Limb (tissue), 2 donors: ENCODE measurements around the gene MTR.

Source experiments
- DNase-seq, 2 donors: peaks; one replicate each; pipeline ENCODE4 v3.0.0-alpha.2; 2016; ENCODE audit errors: extremely low spot score in 2 of 2

MTR gene

GRCh38 chr1:236774926-236775325 is 20.2 kb upstream of the MTR start:
- DNase-seq: no peak

DNA sequence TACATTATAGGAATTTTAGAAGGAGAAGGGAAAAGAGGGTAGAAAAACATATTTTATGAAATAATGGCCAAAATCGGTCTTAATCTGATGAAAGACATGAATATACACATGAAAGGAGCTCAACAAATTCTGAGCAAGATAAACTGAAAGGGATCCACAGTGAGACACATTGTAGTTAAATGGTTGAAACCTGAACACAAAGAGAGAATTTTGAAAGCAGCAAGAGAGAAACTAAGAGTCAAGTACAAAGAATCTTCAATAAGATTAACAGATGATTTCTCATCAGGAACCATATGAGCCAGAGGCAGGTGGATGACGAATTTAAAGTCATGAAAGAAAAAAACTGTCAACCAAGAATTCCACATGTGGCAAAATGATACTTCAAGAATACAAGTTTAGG is 15.8 kb upstream of the MTR start:
- DNase-seq: no peak

DNA sequence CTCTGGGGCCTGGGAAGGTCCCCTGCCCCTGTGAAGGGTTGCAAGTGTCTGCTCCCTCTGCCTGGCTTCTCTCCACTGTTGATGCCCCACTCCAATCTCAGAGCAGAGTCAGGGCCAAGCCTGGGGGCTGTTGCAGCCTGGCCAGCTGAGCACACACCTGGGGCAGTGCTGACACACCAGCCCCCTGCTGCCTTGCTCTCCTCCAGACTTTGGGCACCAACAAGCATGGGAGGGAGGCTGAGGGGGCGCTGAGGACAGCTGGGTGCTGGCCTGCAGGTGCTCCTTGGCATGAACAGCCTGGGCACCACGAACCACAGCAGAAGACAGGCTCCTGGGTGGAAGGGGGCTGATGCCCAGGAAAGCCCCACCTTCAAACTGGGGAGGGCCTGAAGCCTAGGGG is 9.6 kb upstream of the MTR start:
- no peak for DNase-seq

DNA sequence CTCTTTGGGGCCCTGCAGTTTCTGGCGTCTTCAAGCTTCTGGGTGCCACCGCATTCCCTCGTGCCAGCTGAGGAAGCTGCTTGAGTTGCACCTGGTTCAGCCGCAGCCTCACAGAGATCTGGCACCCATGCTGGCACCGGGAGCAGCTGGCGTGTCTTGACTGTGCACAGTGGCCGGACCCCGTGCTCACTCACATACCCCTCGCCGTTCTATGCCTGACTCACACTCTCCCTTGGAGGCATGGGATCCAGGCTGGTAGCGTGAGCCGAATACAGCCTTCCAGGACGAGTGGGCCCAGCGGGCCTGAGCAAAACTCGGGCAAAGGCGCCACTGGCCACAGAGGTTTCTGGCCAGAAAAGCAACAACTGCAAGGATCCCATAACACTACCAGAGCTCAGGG is 8.6 kb upstream of the MTR start:
- no peak for DNase-seq

- no peak for DNase-seq
These were observed 482 bp upstream of the MTR start for GRCh38 chr1:236794585-236795034.

DNA sequence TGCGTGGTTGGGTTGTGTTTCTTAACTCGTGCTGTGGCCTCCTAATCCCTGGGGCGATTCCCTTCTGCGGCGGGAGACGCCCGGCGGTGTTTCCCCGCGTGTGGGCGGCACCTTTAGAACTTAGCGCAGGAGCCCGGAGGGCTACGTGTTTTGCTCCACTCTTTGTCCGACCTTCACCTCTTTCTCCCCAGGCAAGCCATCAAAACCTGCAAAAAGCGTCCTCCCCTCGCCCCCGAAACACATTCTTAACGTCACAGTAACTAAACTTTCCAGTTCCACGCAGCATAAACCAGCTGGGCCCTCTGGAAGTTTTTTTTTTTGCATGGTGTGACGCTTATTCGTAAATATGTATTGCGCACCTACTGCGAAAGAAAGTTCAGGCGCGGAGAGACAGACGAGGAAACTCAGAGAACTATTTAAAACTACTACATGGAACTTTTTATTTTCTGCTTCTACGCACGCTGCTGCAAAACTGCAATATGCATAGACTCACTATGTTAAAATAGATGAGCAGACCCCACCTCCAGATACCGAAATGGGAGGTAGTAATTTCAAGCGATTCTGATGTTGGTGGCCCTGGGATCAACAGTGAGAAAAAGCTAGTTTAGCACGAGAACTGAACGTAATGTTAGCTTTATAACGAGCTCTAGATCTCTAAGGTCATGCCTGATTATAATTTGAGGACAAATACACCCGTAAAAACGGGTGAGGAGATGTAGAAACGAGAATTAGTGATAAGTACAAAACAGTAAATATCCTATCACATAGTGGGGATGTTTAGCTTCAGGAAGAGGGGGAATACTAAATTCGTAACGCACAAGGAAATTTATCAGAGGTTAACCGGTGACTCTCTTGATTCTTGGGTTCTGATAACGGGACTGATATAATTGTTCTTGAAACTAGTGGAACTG is 920 bp downstream of the MTR start:
- DNase-seq: peak in 1 of 2 donors; percentile 12

DNA sequence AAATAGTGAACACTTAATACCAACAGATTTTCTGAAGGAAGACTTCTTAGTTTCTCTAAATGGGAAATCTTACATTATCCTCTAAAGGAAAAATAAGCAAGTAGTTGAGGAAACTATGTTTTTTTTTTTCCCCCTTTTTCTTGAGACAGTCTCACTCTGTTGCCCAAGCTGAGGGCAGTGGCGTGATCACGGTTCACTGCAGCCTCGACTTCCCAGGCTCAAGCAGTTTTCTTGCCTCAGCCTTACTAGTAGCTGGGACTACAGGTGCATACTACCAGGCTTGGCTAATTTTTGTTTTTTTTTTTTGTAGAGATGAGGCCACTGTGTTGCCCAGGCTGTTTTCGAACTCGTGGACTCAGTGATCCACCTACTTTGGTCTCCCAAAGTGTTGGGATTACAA is 3.9 kb downstream of the MTR start:
- DNase-seq: no peak

DNA sequence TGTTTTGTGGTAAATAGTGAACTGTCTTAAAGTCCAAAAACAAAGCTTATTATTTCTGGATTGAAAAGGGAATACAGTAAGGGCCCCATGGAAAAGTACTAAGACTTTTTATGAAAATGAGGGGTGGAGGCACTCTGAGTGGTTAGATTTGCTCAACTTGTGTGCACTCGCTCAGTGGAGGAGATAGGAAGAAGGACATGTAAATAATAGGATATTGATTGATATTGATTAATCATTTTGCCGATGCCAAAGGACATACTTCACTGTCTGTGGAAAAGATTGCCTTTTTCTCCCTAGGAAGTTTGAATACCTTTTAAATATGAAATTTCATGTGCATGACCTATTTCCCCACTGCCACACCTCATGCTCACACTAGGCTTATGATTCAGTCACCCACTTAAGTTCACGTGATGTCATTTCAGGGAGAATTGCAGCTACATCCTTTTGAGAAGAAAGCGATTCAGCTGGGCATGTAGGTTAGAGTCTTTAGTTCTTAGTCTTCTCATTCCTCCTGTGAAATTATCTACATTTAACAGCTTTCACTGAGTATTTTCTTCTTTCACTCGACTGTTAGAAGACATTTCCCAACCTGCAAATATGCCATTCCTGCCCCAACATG is 5.0 kb downstream of the MTR start:
- no peak for DNase-seq

GRCh38 chr1:236800623-236801022 is 5.5 kb downstream of the MTR start:
- DNase-seq: no peak

- DNase-seq: no peak
These were observed 7.2 kb downstream of the MTR start for GRCh38 chr1:236802264-236802663.

- DNase-seq: no peak
These were observed 11.5 kb downstream of the MTR start for GRCh38 chr1:236806634-236807033.

DNA sequence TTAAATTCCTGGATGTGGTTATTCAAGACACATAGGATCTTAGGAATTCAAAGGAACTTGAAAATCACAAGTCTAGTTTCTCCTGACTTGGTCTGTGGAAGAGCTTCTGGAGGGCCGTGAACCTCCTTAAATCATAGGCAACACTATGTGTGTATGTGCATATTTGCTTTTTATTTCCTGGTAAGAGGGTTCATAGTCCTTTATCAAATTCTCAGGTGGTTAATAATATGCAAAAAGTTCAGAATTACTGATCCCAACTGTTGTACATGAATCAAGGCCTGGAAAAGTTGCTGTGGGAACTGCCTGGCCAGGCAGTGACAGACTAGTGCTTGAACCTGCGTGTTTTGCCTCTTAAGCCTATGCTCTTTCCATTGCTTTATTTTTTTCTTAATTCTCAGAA is 12.9 kb downstream of the MTR start:
- DNase-seq: no peak

- DNase-seq: no peak
These were observed 13.6 kb downstream of the MTR start for GRCh38 chr1:236808564-236809130.

- peak in 1 of 2 donors; percentile 5 for DNase-seq
These were observed 14.1 kb downstream of the MTR start for GRCh38 chr1:236809148-236809547.

GRCh38 chr1:236810018-236810417 is 14.9 kb downstream of the MTR start:
- DNase-seq: no peak

GRCh38 chr1:236812334-236813030 is 17.4 kb downstream of the MTR start:
- DNase-seq: no peak

GRCh38 chr1:236815941-236816340 is 20.8 kb downstream of the MTR start:
- DNase-seq: no peak

DNA sequence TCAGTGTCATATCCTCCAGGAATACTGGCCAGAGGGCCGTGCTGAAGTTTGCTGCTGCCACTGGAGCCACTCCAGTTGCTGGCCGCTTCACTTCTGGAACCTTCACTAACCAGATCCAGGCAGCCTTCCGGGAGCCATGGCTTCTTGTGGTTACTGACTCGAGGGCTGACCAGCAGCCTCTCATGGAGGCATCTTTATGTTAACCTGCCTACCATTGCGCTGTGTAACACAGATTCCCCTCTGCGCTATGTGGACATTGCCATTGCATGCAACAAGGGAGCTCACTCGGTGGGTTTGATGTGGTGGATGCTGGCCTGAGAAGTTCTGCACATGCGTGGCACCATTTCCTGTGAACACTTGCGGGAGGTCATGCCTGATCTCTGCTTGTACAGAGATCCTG is 24.8 kb downstream of the MTR start:
- DNase-seq: no peak

GRCh38 chr1:236821091-236821627 is 26.1 kb downstream of the MTR start:
- no peak for DNase-seq

- no peak for DNase-seq
These were observed 28.5 kb downstream of the MTR start for GRCh38 chr1:236823559-236823958.

DNA sequence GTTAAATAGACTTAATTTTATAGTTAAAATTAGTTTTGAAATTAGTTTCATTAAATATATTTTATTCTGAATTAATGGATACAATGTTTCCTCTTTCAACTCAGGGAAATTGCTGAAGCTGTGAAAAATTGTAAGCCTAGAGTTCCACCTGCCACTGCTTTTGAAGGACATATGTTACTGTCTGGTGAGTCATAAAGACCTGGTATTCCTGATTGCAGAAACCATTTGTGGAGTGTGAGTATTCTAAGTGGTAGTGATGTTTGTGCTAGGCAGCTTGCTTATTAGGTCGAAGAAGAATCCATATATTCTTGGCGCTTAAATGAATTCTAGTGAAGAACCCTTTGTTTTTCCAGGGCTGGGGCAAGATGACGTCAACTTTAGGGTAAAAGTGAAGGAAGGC is 34.0 kb downstream of the MTR start:
- no peak for DNase-seq

DNA sequence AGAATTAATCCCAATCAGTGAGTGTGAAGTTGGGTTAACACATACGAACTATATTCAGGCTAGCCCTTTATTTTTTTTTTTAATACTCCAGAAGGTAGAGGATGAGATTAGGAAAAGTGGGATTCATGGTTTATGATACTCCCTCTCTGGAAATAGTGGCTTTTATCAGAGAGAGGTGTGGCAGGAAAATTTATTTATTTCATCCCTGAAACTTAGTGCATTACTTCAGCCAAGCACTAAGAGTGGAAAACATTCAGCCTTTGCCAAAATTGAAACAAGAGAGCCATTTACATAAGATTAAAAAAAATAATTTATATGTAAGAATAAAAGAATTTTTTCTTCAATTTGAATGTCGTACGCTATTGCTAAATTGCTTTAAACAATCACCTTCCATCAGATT is 35.0 kb downstream of the MTR start:
- DNase-seq: no peak
